GM21360 (cell line): Measurements from ENCODE around the gene SLCO1A2.

ENCODE experiments used
- ATAC-seq: cut with Tn5 transposase; IDR thresholded peaks from one replicate; pipeline ENCODE4 v1.9.1; 2021; ENCODE audit warnings: mild to moderate bottlenecking, moderate library complexity; ENCODE audit not compliant: unreplicated experiment

The SLCO1A2 gene

GRCh38 chr12:21330682-21331253 lies 3.9 kb downstream of the SLCO1A2 start:
- ATAC-seq = no peak

GRCh38 chr12:21328578-21328977 lies 6.1 kb downstream of the SLCO1A2 start:
- ATAC-seq = no peak

- ATAC-seq = no peak
Measured at GRCh38 chr12:21324551-21324950, 10.2 kb downstream of the SLCO1A2 start.

- no peak for ATAC-seq
Measured at GRCh38 chr12:21323736-21324135, 11.0 kb downstream of the SLCO1A2 start.

- ATAC-seq = no peak
Measured at GRCh38 chr12:21308785-21309184, 25.9 kb downstream of the SLCO1A2 start.

- ATAC-seq = no peak
Measured at GRCh38 chr12:21305661-21306060, 29.1 kb downstream of the SLCO1A2 start.

- no peak for ATAC-seq
Measured at GRCh38 chr12:21300632-21301031, 34.1 kb downstream of the SLCO1A2 start.

- peak; percentile 82 for ATAC-seq
Measured at GRCh38 chr12:21296751-21297406, 37.8 kb downstream of the SLCO1A2 start.

- no peak for ATAC-seq
Measured at GRCh38 chr12:21296348-21296747, 38.4 kb downstream of the SLCO1A2 start.

GRCh38 chr12:21294176-21294575 lies 40.5 kb downstream of the SLCO1A2 start:
- no peak for ATAC-seq

GRCh38 chr12:21292111-21292510 lies 42.6 kb downstream of the SLCO1A2 start:
- no peak for ATAC-seq

- no peak for ATAC-seq
Measured at GRCh38 chr12:21289698-21290097, 45.0 kb downstream of the SLCO1A2 start.

GRCh38 chr12:21276826-21277225 lies 57.9 kb downstream of the SLCO1A2 start:
- no peak for ATAC-seq

GRCh38 chr12:21265932-21266331 lies 68.8 kb downstream of the SLCO1A2 start:
- ATAC-seq = no peak

- ATAC-seq = no peak
Measured at GRCh38 chr12:21264232-21264631, 70.5 kb downstream of the SLCO1A2 start.

GRCh38 chr12:21257172-21257571 lies 77.5 kb downstream of the SLCO1A2 start:
- ATAC-seq = no peak

GRCh38 chr12:21252070-21252469 lies 82.6 kb downstream of the SLCO1A2 start:
- no peak for ATAC-seq

- ATAC-seq = no peak
Measured at GRCh38 chr12:21248679-21249078, 86.0 kb downstream of the SLCO1A2 start.

- no peak for ATAC-seq
Measured at GRCh38 chr12:21239866-21240265, 94.9 kb downstream of the SLCO1A2 start.

GRCh38 chr12:21234395-21234794 lies 100.3 kb downstream of the SLCO1A2 start:
- ATAC-seq = no peak

- no peak for ATAC-seq
Measured at GRCh38 chr12:21223930-21224329, 110.8 kb downstream of the SLCO1A2 start.

GRCh38 chr12:21221778-21222177 lies 112.9 kb downstream of the SLCO1A2 start:
- no peak for ATAC-seq

GRCh38 chr12:21221072-21221471 lies 113.6 kb downstream of the SLCO1A2 start:
- no peak for ATAC-seq
